Stimulated activated CD8-positive, alpha-beta memory T cell treated with anti-CD3 and anti-CD28 coated beads, Interleukin-2, amount 100 ng/mL, for 1 hour (primary cell): ENCODE data around the gene DIO3.

Source experiments
- DNase-seq, 2 donors: peaks; one replicate each; pipeline ENCODE4 v3.0.0-alpha.2; 2020; ENCODE audit warnings: low read depth in 2 of 2

The DIO3 gene

DNA sequence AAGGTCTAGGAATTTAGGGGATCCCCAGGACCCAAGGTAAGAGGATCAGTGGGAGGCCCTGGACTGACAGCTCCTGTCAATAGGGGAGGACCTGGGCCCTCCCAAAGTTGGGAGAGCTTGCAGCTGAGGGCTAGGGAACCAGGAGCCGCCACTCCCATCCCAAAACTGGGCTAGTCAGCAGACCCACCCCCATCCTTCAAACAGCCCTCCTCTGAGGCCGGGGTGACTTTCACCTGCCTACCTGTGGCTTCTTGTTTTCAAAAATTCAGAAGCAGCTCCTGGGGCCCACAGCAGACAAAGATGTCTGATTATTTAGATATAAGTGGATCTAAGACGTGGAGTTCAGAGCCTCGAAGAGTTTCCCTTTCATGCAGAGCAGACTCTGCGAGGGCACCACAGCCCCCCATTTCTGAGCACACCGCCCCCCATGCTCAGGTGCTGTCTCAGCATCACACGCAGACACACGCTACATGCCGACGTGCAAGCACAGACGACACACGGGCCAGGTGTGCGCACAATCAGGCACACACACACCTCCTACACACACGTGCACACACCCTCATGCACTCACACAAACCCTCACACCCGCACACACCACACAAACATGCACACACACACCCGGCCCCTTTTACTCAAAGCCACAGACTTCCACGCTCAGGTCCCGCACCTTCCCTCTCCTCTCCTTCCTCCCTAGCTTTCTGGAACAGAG, 21.9 kb downstream of the DIO3 start:
- DNase-seq: no peak

GRCh38 chr14:101583715-101584054, 22.4 kb downstream of the DIO3 start:
- no peak for DNase-seq

- no peak for DNase-seq
These were observed 23.0 kb downstream of the DIO3 start for GRCh38 chr14:101584055-101584859.

GRCh38 chr14:101585211-101585610, 23.9 kb downstream of the DIO3 start:
- DNase-seq: no peak

- DNase-seq: no peak
These were observed 25.5 kb downstream of the DIO3 start for GRCh38 chr14:101586531-101587430.

GRCh38 chr14:101587441-101587911, 26.2 kb downstream of the DIO3 start:
- DNase-seq: no peak

DNA sequence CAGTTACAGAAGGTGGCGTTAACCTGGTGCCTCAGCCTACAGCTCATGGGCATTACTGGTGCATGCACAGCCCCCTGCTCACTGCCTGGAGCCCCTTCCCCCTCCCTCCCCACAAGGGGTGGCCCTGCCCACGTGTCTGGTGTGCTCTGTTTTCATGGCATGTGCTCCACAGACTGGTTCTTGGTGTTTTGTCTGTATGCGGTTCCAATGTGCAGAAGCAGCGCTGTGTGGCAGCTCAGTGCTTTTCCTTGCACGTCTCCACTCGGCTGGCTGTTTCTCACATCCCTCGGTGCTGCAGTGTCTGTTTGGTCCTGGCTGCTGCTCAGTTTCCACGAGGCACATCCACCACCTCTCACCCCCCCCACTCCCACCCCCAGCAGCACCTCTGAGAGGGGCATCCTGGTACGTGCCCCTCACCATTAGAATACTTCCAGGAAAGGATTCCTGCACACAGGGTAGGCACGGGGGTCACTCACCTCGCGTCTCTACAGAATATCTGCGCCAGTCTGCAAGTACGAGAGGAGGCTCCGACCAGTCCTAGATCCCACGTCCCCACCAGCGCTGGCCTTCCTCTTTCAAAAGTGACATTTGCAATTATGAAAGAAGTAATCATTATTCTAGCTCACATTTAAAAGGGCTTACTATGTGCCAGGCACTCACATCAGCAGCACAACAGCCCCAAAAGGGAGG, 27.1 kb downstream of the DIO3 start:
- no peak for DNase-seq

DNA sequence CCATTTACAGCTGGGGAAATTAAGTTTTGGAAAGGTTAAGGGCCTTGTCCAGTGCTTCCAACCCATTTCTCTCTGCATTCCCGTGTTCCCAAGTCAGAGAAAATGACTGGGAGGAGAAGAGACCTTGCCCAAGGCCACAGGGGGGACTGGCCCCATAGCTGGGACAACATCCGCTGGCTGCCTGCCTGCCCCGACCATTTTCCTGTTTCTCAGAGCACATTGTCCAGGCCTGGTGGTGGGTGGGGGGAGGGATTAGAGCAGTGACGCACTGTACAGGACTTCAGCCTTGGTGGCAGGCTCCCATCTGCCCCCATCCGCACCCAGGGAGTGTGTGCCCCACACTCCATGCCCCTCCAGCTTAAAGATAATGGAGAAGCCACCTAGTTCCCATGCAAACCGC, 27.7 kb downstream of the DIO3 start:
- DNase-seq: no peak

GRCh38 chr14:101589486-101590015, 28.3 kb downstream of the DIO3 start:
- no peak for DNase-seq

DNA sequence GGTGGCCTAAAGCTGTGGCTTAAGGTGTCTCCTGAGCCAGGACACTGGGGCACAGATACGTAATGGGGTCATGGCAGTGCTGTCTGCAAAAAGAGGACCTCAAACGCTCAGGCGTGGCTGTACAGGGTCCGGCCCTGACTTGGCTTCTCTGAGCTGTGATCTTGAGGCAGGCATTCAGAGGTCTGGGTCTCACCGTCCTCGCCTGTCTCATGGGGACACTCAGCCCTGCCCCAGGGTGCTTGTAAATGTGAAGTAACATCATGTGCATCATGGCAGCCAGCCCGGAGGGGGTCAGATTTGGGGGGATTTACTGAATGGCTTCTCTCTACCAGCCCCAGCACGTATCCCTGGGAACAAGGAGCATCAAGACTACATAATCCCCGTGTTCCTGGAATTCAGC, 28.8 kb downstream of the DIO3 start:
- DNase-seq: no peak

GRCh38 chr14:101590616-101591015, 29.3 kb downstream of the DIO3 start:
- no peak for DNase-seq

DNA sequence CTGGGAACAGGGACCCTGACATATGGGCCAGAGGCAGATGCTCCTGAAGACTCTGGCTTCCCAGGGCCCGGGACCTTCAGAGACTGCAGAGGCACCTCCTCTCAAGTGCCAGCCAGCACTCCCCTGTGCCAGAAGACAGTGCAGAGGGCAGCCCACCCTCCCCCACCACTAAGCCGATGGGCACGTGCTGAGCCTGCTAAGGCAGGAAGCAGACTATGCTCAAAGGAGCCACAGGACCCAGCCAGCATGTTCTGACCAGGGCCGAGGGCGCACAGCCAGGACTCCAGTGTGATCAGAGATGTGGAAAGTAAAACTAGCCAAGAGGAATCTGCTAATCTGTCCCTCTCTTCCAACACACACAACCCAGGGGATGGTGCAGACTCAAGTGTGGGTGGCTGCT, 29.8 kb downstream of the DIO3 start:
- no peak for DNase-seq

GRCh38 chr14:101591582-101591981, 30.3 kb downstream of the DIO3 start:
- DNase-seq: no peak

GRCh38 chr14:101593411-101594238, 32.3 kb downstream of the DIO3 start:
- DNase-seq: no peak

DNA sequence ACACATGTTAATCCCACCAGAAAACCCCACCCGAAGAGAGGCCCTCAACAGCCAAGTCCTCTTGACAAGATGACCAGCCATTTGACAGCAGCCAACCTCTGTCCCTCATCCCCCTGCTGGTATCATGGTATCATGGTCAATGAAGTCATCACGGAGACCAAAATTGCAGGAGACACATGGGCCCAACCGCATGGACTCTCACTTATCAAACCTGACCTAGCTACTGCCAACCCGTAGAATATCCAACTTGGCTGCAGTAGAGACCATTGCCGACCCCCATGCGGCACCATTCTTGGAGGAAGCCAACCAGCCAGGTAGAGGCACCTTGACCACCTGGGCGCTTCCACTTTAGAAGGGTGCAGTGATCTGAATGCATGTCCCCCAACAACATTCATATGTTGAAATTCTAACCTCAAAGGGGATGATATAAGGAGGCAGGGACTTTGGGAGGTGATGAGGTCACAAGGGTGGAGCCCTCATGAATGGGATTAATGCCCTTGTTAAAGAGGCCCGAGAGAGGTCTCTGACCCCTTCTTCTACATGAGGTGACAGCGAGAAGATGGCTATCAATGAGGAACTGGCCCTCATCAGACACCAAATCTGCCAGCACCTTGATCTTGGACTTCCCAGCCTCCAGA, 33.3 kb downstream of the DIO3 start:
- no peak for DNase-seq

- no peak for DNase-seq
These were observed 34.1 kb downstream of the DIO3 start for GRCh38 chr14:101595349-101595748.

DNA sequence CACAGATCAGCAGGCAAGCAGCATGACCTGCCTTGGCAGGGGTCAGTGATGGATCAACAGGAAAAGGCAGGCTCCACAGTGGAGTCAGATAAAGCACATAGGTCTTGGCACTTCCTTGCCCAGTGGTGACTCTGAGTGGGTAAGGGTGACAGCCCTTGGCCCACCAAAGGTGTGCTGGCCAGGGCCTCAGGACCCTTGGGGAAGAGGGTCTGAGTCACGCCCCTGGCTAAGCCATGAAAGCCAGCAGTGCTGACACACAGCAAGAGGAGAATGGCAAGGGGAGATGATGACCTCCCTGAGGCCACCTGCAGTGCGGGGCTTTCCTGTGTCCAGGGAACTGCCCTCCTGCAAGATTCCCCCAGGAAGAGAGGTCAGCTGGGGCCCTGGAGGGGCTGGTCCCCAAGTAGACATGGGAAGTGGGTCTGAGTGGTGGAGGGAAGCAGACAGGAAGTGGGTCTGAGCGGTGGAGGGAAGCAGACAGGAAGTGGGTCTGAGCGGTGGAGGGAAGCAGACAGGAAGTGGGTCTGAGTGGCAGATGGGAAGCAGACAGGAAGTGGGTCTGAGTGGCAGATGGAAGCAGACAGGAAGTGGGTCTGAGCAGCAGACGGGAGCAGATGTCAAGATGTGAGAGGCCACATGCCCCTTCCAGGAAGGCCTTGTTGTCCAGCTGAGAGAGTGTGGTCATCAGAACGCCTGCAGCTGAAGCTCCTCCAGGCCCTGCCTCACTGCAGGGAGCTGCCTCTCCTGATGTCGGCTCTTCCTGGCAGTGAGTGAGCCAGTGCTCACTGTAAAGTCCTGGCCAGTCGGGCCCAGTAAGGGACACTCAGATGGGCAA, 34.8 kb downstream of the DIO3 start:
- no peak for DNase-seq

- DNase-seq: no peak
These were observed 35.4 kb downstream of the DIO3 start for GRCh38 chr14:101596742-101597141.

GRCh38 chr14:101598159-101598558, 36.9 kb downstream of the DIO3 start:
- DNase-seq: no peak
